Measurements from ENCODE around the gene JAG1. TPM values are rescaled to one million over a fixed set of nuclear protein-coding genes. Genes with fewer than 3 reads are reported as not detected.

JAG1 gene
- total RNA-seq = 36.8 TPM

GRCh38 chr20:10673842-10674683, at the start of gene JAG1:
Gene JAG1, minus strand, starts transcription at chr20:10673999. Its CDS starts 469 bp downstream, at chr20:10673530.
- DNase-seq (ENCODE audit: low spot score) = peak; percentile 96

GRCh38 chr20:10721976-10722375, 48.2 kb upstream of the JAG1 start:
- DNase-seq (ENCODE audit: low spot score) = no peak

GRCh38 chr20:10721137-10721896, 47.5 kb upstream of the JAG1 start:
- DNase-seq (ENCODE audit: low spot score) = no peak

GRCh38 chr20:10720565-10720964, 46.8 kb upstream of the JAG1 start:
- DNase-seq (ENCODE audit: low spot score) = no peak

- no peak for DNase-seq (ENCODE audit: low spot score)
Measured at GRCh38 chr20:10719740-10720385, 46.1 kb upstream of the JAG1 start.

GRCh38 chr20:10718661-10719060, 44.9 kb upstream of the JAG1 start:
- DNase-seq (ENCODE audit: low spot score) = no peak

- no peak for DNase-seq (ENCODE audit: low spot score)
Measured at GRCh38 chr20:10716855-10717254, 43.1 kb upstream of the JAG1 start.

GRCh38 chr20:10715035-10715434, 41.2 kb upstream of the JAG1 start:
- DNase-seq (ENCODE audit: low spot score) = no peak

GRCh38 chr20:10714236-10714975, 40.6 kb upstream of the JAG1 start:
- no peak for DNase-seq (ENCODE audit: low spot score)

- no peak for DNase-seq (ENCODE audit: low spot score)
Measured at GRCh38 chr20:10713161-10713560, 39.4 kb upstream of the JAG1 start.

- DNase-seq (ENCODE audit: low spot score) = no peak
Measured at GRCh38 chr20:10711903-10712451, 38.2 kb upstream of the JAG1 start.

- peak; percentile 31 for DNase-seq (ENCODE audit: low spot score)
Measured at GRCh38 chr20:10710991-10711775, 37.4 kb upstream of the JAG1 start.

GRCh38 chr20:10709916-10710315, 36.1 kb upstream of the JAG1 start:
- DNase-seq (ENCODE audit: low spot score) = no peak

GRCh38 chr20:10708351-10709185, 34.8 kb upstream of the JAG1 start:
- DNase-seq (ENCODE audit: low spot score) = no peak

- no peak for DNase-seq (ENCODE audit: low spot score)
Measured at GRCh38 chr20:10707791-10708190, 34.0 kb upstream of the JAG1 start.

- DNase-seq (ENCODE audit: low spot score) = no peak
Measured at GRCh38 chr20:10707068-10707467, 33.3 kb upstream of the JAG1 start.

GRCh38 chr20:10706460-10706811, 32.6 kb upstream of the JAG1 start:
- no peak for DNase-seq (ENCODE audit: low spot score)

GRCh38 chr20:10705801-10706459, 32.1 kb upstream of the JAG1 start:
- DNase-seq (ENCODE audit: low spot score) = peak; percentile 22

- DNase-seq (ENCODE audit: low spot score) = no peak
Measured at GRCh38 chr20:10701607-10702006, 27.8 kb upstream of the JAG1 start.
